NCI-H524 treated with DMSO at 0.1 percent for 48 hours (cell line): ENCODE measurements around the gene ATP1A3.
A peak's percentile ranks its signal among the peaks of the same experiment; 100 is the strongest.

Experiments used
- DNase-seq: peaks from one replicate; lab custom pipeline; 2025; lab: John Stamatoyannopoulos, UW

ATP1A3 gene

GRCh38 chr19:41984961-41985360, 9.1 kb downstream of the ATP1A3 start:
- no peak for DNase-seq

GRCh38 chr19:41981724-41982123, 12.3 kb downstream of the ATP1A3 start:
- no peak for DNase-seq

- DNase-seq, result no peak
Measured at GRCh38 chr19:41978470-41978869, 15.6 kb downstream of the ATP1A3 start.

- DNase-seq, result no peak
Measured at GRCh38 chr19:41977916-41978315, 16.1 kb downstream of the ATP1A3 start.

- DNase-seq, result no peak
Measured at GRCh38 chr19:41974652-41975051, 19.4 kb downstream of the ATP1A3 start.

- no peak for DNase-seq
Measured at GRCh38 chr19:41971363-41971762, 22.7 kb downstream of the ATP1A3 start.

GRCh38 chr19:41969772-41970458, 24.1 kb downstream of the ATP1A3 start:
- no peak for DNase-seq

GRCh38 chr19:41968751-41969595, 25.1 kb downstream of the ATP1A3 start:
- DNase-seq, result no peak

GRCh38 chr19:41967054-41967783, 26.8 kb downstream of the ATP1A3 start:
- no peak for DNase-seq

- no peak for DNase-seq
Measured at GRCh38 chr19:41965106-41965505, 28.9 kb downstream of the ATP1A3 start.

- no peak for DNase-seq
Measured at GRCh38 chr19:41960973-41961372, 33.1 kb downstream of the ATP1A3 start.

GRCh38 chr19:41959056-41960053, 34.7 kb downstream of the ATP1A3 start, which contains the start of gene RABAC1:
Gene RABAC1, minus strand, starts transcription at chr19:41959321. Its CDS starts 29 bp downstream, at chr19:41959292.
- DNase-seq, result peak; percentile 97

- DNase-seq, result no peak
Measured at GRCh38 chr19:41958367-41959055, 35.5 kb downstream of the ATP1A3 start.

- DNase-seq, result peak; percentile 51
Measured at GRCh38 chr19:41957838-41958366, 36.1 kb downstream of the ATP1A3 start.

- DNase-seq, result no peak
Measured at GRCh38 chr19:41957161-41957837, 36.7 kb downstream of the ATP1A3 start.

GRCh38 chr19:41956621-41957020, 37.4 kb downstream of the ATP1A3 start:
- no peak for DNase-seq

GRCh38 chr19:41955521-41955920, 38.5 kb downstream of the ATP1A3 start:
- DNase-seq, result no peak

- DNase-seq, result no peak
Measured at GRCh38 chr19:41951686-41952172, 42.3 kb downstream of the ATP1A3 start.

- DNase-seq, result no peak
Measured at GRCh38 chr19:41947091-41947490, 46.9 kb downstream of the ATP1A3 start.
